ENCODE data around the gene DNAH8.

DNA sequence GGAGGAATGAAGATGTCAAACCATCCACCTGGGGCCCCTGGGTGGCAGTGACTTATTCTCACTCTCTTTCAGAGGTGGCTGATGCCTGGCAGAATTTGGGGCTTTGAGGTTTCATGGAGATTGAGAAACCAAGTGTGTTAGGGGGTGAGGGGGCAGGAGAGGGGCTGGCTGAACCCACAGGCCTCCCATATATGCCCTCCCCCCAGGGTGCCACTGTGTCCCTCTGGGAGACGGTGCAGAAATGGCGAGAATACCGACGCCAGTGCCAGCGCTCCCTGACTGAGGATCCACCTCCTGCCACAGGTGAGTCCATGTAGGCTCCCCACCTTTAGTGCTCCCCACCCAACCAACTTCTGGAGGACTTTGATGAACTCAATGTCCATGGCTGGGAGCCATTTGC lies 341.1 kb downstream of the DNAH8 start:
- TF ChIP-seq, protein P1, sequence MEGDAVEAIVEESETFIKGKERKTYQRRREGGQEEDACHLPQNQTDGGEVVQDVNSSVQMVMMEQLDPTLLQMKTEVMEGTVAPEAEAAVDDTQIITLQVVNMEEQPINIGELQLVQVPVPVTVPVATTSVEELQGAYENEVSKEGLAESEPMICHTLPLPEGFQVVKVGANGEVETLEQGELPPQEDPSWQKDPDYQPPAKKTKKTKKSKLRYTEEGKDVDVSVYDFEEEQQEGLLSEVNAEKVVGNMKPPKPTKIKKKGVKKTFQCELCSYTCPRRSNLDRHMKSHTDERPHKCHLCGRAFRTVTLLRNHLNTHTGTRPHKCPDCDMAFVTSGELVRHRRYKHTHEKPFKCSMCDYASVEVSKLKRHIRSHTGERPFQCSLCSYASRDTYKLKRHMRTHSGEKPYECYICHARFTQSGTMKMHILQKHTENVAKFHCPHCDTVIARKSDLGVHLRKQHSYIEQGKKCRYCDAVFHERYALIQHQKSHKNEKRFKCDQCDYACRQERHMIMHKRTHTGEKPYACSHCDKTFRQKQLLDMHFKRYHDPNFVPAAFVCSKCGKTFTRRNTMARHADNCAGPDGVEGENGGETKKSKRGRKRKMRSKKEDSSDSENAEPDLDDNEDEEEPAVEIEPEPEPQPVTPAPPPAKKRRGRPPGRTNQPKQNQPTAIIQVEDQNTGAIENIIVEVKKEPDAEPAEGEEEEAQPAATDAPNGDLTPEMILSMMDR (IDR thresholded peaks at IDR 0.05 in 8 of 11, conservative IDR thresholded peaks at IDR 0.05 in 3 of 11), result no peak
- TF ChIP-seq POLR2A (IDR thresholded peaks at IDR 0.05) (no peak), POLR2AphosphoS5 (IDR thresholded peaks at IDR 0.05) (no peak)

All from spleen (tissue), 7 donors.